Measurements from ENCODE around the gene MAP3K9. TPM values are rescaled to one million over a fixed set of nuclear protein-coding genes. Genes with fewer than 3 reads are reported as not detected.

Gene MAP3K9
- total RNA-seq, 2 donors from 2014 or later: 10.6 to 13.0 TPM

GRCh38 chr14:70714055-70714550 lies 95.2 kb downstream of the MAP3K9 start:
- no peaks in the 10 kb centered on the region for H3K36me3 ChIP-seq
- DNase-seq: peak; percentile 54
- H3K9ac ChIP-seq (ENCODE audit: low read depth in 2 of 2, low read length in 2 of 2): no peak overlapping the region
- no peaks in the 10 kb centered on the region for H3K4me1 ChIP-seq
- H3K9me3 ChIP-seq: no peaks in the 10 kb centered on the region
- H3K4me3 ChIP-seq: no peak overlapping the region
- intact Hi-C loops (cut with DNase I): loop anchor here (5.0 kb wide), 1 partner anchor 92 kb away; no protein-coding TSS in a partner anchor
- H3K27ac ChIP-seq: no peak overlapping the region
- H3K27me3 ChIP-seq: no peaks in the 10 kb centered on the region
- peak; percentile 59 for TF ChIP-seq CTCF (IDR thresholded peaks at IDR 0.05)

DNA sequence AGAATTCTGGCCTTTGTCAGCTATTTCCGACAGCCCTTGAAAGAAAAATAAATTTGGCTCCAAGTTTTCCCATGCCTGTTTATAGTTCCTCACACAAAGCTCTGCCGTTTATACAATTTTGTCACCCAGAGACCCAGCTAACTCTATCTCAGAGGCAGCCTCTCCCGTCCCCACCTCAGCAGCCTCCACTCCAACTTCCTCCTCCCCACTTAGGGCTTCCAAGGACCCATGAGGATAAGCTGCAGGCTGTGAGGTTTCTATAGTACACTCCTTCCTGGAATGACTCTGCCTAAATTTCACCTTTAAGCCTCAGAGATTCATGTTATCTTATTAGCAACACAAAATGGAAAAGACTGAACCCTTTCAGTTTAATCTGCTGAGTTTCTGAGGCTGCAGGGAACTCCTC lies 95.8 kb downstream of the MAP3K9 start:
- no peak overlapping the region for H3K4me3 ChIP-seq
- H3K27me3 ChIP-seq: no peaks in the 10 kb centered on the region
- H3K9me3 ChIP-seq: no peaks in the 10 kb centered on the region
- no peak overlapping the region for H3K27ac ChIP-seq
- H3K9ac ChIP-seq (ENCODE audit: low read depth in 2 of 2, low read length in 2 of 2): no peak overlapping the region
- intact Hi-C loops (cut with DNase I): loop anchor here (5.0 kb wide), 1 partner anchor 91 kb away; no protein-coding TSS in a partner anchor
- no peaks in the 10 kb centered on the region for H3K4me1 ChIP-seq
- no peak for TF ChIP-seq CTCF (IDR thresholded peaks at IDR 0.05)
- DNase-seq: no peak
- no peaks in the 10 kb centered on the region for H3K36me3 ChIP-seq

DNA sequence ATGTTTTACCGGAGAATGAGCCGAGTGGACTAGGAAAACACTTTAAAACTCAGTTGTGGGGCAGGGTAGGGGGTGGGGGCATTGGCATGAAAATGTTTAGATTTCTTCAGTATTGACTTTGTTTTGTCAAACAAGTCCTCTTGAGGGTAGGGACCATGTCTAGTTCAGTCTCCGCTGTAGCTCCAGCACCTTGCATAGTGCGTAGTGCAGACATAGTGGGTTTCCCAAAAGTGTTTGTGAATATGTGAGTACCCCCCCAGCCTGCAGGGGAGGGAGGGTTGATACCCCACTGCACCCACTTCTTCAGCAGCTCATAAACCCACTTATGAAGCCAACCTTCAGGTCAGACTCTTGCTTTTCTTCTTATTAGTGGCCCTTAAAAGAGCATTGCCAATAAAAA lies 96.2 kb downstream of the MAP3K9 start:
- TF ChIP-seq CTCF (IDR thresholded peaks at IDR 0.05): no peak
- Histone ChIP-seq H3K27me3 (no peaks in the 10 kb centered on the region), H3K9ac (ENCODE audit: low read depth in 2 of 2, low read length in 2 of 2) (no peak overlapping the region), H3K4me1 (no peaks in the 10 kb centered on the region), H3K36me3 (no peaks in the 10 kb centered on the region), H3K9me3 (no peaks in the 10 kb centered on the region), H3K4me3 (no peak overlapping the region), H3K27ac (no peak overlapping the region)
- DNase-seq: no peak
- intact Hi-C loops (cut with DNase I): loop anchor here (5.0 kb wide), 1 partner anchor 91 kb away; no protein-coding TSS in a partner anchor

- no peak for DNase-seq
- Histone ChIP-seq H3K9ac (ENCODE audit: low read depth in 2 of 2, low read length in 2 of 2) (no peak overlapping the region), H3K4me3 (no peak overlapping the region), H3K27ac (no peak overlapping the region), H3K36me3 (no peaks in the 10 kb centered on the region), H3K4me1 (no peaks in the 10 kb centered on the region), H3K27me3 (no peaks in the 10 kb centered on the region), H3K9me3 (no peaks in the 10 kb centered on the region)
- TF ChIP-seq CTCF (IDR thresholded peaks at IDR 0.05): no peak
- intact Hi-C loops (cut with DNase I): loop anchor here (5.0 kb wide), 1 partner anchor 89 kb away; no protein-coding TSS in a partner anchor
These were observed 97.9 kb downstream of the MAP3K9 start for GRCh38 chr14:70711451-70711850.

GRCh38 chr14:70709726-70710382 lies 99.5 kb downstream of the MAP3K9 start:
- H3K9me3 ChIP-seq: no peaks in the 10 kb centered on the region
- no peaks in the 10 kb centered on the region for H3K4me1 ChIP-seq
- no peak overlapping the region for H3K4me3 ChIP-seq
- DNase-seq: no peak
- H3K27me3 ChIP-seq: no peaks in the 10 kb centered on the region
- no peaks in the 10 kb centered on the region for H3K36me3 ChIP-seq
- TF ChIP-seq CTCF (IDR thresholded peaks at IDR 0.05): no peak
- intact Hi-C loops (cut with DNase I): loop anchor here (5.0 kb wide), 1 partner anchor 88 kb away; no protein-coding TSS in a partner anchor
- no peak overlapping the region for H3K9ac ChIP-seq (ENCODE audit: low read depth in 2 of 2, low read length in 2 of 2)
- H3K27ac ChIP-seq: no peak overlapping the region
